Hepatocyte (in vitro differentiated cells): ENCODE measurements around the gene EXOC6B. TPM values are rescaled to one million over a fixed set of nuclear protein-coding genes. Genes with fewer than 3 reads are reported as not detected.

Experiments
- DNase-seq: peaks from one replicate; pipeline ENCODE4 v3.0.0-alpha.2; 2016; ENCODE audit warnings: low spot score
- H2AFZ ChIP-seq: fragments of 200-600 bp; sonication (generic); 2 replicates; pipeline ENCODE4 v1.6.0; 2016; ENCODE audit warnings: antibody characterized with exemption, mild to moderate bottlenecking
- H3K27ac ChIP-seq: fragments of 200-600 bp; sonication (generic); 2 replicates; pipeline ENCODE4 v1.5.1; 2016; ENCODE audit warnings: mild to moderate bottlenecking
- H3K27me3 ChIP-seq: fragments of 200-600 bp; sonication (generic); 2 replicates; pipeline ENCODE4 v1.6.1; 2016
- H3K36me3 ChIP-seq: fragments of 200-600 bp; sonication (generic); replicated peaks from 2 replicates; pipeline ENCODE4 v1.5.1; 2016; ENCODE audit warnings: low read depth; ENCODE audit not compliant: insufficient read depth
- H3K4me1 ChIP-seq: fragments of 200-600 bp; sonication (generic); 2 replicates; pipeline ENCODE4 v1.5.1; 2016; ENCODE audit warnings: mild to moderate bottlenecking, moderate library complexity; ENCODE audit not compliant: insufficient read depth
- H3K4me2 ChIP-seq: fragments of 200-600 bp; sonication (generic); 2 replicates; pipeline ENCODE4 v1.6.0; 2016
- H3K4me3 ChIP-seq: fragments of 200-600 bp; sonication (generic); 2 replicates; pipeline ENCODE4 v1.5.1; 2016; ENCODE audit warnings: mild to moderate bottlenecking
- H3K79me2 ChIP-seq: fragments of 200-600 bp; sonication (generic); 2 replicates; pipeline ENCODE4 v1.6.0; 2017; ENCODE audit warnings: mild to moderate bottlenecking
- H3K9me2 ChIP-seq: fragments of 200-600 bp; sonication (generic); replicated peaks from 2 replicates; pipeline ENCODE4 v1.6.0; 2017; ENCODE audit warnings: mild to moderate bottlenecking; ENCODE audit not compliant: insufficient read depth
- H3K9me3 ChIP-seq: fragments of 200-600 bp; sonication (generic); 2 replicates; pipeline ENCODE4 v1.5.1; 2016; ENCODE audit warnings: low read depth, mild to moderate bottlenecking
- H4K20me1 ChIP-seq: fragments of 200-600 bp; sonication (generic); 2 replicates; pipeline ENCODE4 v1.6.0; 2016; ENCODE audit warnings: mild to moderate bottlenecking; ENCODE audit not compliant: insufficient read depth, poor library complexity, severe bottlenecking
- EZH2 ChIP-seq: fragments of 200-600 bp; sonication (generic); IDR thresholded peaks from 2 replicates; pipeline ENCODE4 v1.6.1; 2016; ENCODE audit warnings: antibody characterized with exemption, mild to moderate bottlenecking, borderline replicate concordance
- EZH2phosphoT487 ChIP-seq: fragments of 200-600 bp; sonication (generic); IDR thresholded peaks from one replicate; pipeline ENCODE4 v1.6.1; 2018; ENCODE audit warnings: antibody characterized with exemption, mild to moderate bottlenecking, low read depth, moderate library complexity; ENCODE audit not compliant: unreplicated experiment, severe bottlenecking
- WGBS: methylation state at CpG from one replicate; pipeline ENCODE4 v1.1.6; 2016; ENCODE audit warnings: low lambda C conversion rate; ENCODE audit errors: missing lambda C conversion rate; 5-methylcytosine and 5-hydroxymethylcytosine counted together
- polyA plus RNA-seq: library from polyadenylated mRNA; unstranded; fragments of >200 nt; fragmentation: Nextera tagmentation; extraction: Ambion mirVana; gene quantifications from 2 replicates; pipeline ENCODE4 v1.2.1, GENCODE V29; 2016
- total RNA-seq: library from RNA; depleted of rRNA; stranded (reverse); fragments of >200 nt; gene quantifications from 2 replicates; pipeline ENCODE4 v1.2.3, GENCODE V29; 2014
- TF ChIP-seq, protein P1 (sequence below): fragments of 200-600 bp; sonication (generic); IDR thresholded peaks from 2 replicates; pipeline ENCODE4 v1.5.1; 2016; ENCODE audit warnings: antibody characterized with exemption, mild to moderate bottlenecking; ENCODE audit not compliant: poor library complexity

EXOC6B gene
- total and polyA plus RNA-seq, 2 experiments from 2014 or later = 11.8 to 36.2 TPM

DNA sequence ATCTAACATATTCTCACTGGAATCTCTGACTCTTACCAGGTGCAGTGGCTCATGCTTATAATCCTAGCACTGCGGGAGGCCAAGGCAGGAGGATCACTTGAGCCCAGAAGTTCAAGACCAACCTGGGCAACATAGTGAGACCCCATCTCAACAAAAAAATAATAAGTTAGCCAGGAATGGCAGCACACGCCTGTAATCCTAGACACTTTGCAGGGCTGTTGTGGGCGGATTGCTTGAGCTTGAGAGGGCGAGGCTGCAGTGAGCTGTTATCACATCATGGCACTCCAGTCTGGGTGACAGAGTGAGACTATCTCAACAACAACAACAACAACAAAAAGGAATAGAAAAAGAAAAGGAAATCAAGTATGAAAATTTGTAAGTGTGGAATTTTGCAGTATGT lies 371.6 kb downstream of the EXOC6B start:
- no peak for DNase-seq
- H4K20me1 ChIP-seq = no peaks in the 10 kb centered on the region
- no peak overlapping the region for H3K4me3 ChIP-seq

DNA sequence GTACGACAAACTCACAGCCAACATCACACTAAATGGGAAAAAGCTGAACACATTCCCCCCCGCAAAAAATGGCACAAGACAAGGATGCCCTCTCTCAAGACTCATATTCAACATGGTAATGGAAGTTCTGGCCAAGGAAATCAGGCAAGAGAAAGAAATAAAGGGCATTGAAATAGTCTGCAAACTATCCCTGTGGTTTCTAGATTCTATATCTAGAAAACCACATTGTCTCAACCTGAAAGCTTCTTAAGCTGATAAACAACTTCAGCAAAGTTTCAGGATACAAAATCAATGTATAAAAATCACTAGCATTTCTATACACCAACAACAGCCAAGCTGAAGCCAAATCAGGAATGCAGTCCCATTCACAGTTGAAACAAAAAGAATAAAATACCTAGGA lies 383.6 kb downstream of the EXOC6B start:
- no peaks in the 10 kb centered on the region for H3K9me3 ChIP-seq
- no peak overlapping the region for H3K27ac ChIP-seq
- WGBS = 92% methylated on average over 2 of the region's 2 CpGs
- TF ChIP-seq EZH2phosphoT487 (no peak), EZH2 (no peak)
- TF ChIP-seq, protein P1, sequence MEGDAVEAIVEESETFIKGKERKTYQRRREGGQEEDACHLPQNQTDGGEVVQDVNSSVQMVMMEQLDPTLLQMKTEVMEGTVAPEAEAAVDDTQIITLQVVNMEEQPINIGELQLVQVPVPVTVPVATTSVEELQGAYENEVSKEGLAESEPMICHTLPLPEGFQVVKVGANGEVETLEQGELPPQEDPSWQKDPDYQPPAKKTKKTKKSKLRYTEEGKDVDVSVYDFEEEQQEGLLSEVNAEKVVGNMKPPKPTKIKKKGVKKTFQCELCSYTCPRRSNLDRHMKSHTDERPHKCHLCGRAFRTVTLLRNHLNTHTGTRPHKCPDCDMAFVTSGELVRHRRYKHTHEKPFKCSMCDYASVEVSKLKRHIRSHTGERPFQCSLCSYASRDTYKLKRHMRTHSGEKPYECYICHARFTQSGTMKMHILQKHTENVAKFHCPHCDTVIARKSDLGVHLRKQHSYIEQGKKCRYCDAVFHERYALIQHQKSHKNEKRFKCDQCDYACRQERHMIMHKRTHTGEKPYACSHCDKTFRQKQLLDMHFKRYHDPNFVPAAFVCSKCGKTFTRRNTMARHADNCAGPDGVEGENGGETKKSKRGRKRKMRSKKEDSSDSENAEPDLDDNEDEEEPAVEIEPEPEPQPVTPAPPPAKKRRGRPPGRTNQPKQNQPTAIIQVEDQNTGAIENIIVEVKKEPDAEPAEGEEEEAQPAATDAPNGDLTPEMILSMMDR = no peak
- H3K9me2 ChIP-seq = no peaks in the 10 kb centered on the region
- no peak overlapping the region for H3K4me3 ChIP-seq
- no peak overlapping the region for H3K4me2 ChIP-seq
- no peaks in the 10 kb centered on the region for H3K79me2 ChIP-seq
- H3K27me3 ChIP-seq = no peaks in the 10 kb centered on the region
- no peaks in the 10 kb centered on the region for H3K4me1 ChIP-seq
- H3K36me3 ChIP-seq = no peaks in the 10 kb centered on the region
- DNase-seq = no peak
- H4K20me1 ChIP-seq = no peaks in the 10 kb centered on the region
- no peak overlapping the region for H2AFZ ChIP-seq

More for the DNA sequence above, 371.6 kb downstream of the EXOC6B start:
- Histone ChIP-seq H3K9me3 (no peaks in the 10 kb centered on the region), H2AFZ (no peak overlapping the region), H3K9me2 (no peaks in the 10 kb centered on the region), H3K79me2 (no peaks in the 10 kb centered on the region), H3K27ac (no peak overlapping the region), H3K36me3 (no peaks in the 10 kb centered on the region), H3K27me3 (no peaks in the 10 kb centered on the region), H3K4me2 (no peak overlapping the region), H3K4me1 (no peaks in the 10 kb centered on the region)
- TF ChIP-seq EZH2 (no peak), EZH2phosphoT487 (no peak)
- TF ChIP-seq, protein P1 = no peak
- WGBS = 100% methylated on average over 4 of the region's 4 CpGs

DNA sequence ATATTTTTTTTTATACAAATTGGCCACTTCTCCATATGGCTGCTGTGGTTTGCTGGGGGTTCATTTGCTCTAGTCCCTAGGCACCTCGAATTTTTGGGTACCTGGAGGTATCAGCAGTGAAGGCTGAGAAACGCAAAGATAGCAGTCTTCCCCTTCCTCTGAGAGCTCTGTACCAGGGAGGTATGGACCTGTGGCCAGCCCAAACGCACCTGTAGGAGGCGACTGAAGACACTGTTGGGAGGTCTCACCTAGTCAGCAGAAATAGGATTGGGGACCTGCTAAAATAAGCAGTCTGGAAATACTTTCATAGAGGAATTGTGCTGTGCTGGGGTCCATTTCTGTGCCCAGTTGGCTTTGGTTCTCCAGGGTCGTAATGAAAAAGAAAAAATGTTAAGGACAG lies 385.9 kb downstream of the EXOC6B start:
- DNase-seq = no peak
- Histone ChIP-seq H3K9me2 (no peaks in the 10 kb centered on the region), H3K4me3 (no peak overlapping the region), H4K20me1 (no peaks in the 10 kb centered on the region), H3K4me2 (no peak overlapping the region), H2AFZ (no peak overlapping the region), H3K4me1 (no peaks in the 10 kb centered on the region), H3K27ac (no peak overlapping the region), H3K79me2 (no peaks in the 10 kb centered on the region), H3K27me3 (no peaks in the 10 kb centered on the region), H3K9me3 (peaks cover 4% of the 10 kb centered on the region), H3K36me3 (peaks cover 4% of the 10 kb centered on the region)
- TF ChIP-seq EZH2phosphoT487 = no peak
- WGBS = 87% methylated on average over 5 of the region's 5 CpGs

DNA sequence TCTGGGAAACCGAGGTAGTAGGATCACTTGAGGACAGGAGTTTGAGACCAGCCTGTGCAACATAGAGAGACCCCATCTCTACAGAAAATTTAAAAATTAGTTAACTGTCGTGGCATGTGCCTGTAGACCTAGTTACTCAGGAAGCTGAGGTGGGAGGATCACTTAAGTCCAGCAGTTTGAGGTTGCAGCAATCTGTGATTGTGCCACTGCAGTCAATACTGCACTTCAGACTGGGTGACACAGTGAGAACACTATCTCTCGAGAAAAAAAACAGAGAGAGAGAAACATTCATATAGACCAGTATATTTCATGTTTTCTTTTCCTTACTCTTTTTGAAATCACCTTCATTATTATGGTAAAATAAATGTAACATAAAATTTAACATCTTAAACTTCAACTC lies 387.5 kb downstream of the EXOC6B start:
- no peaks in the 10 kb centered on the region for H3K4me1 ChIP-seq
- no peak overlapping the region for H2AFZ ChIP-seq
- no peak overlapping the region for H3K4me2 ChIP-seq
- H3K4me3 ChIP-seq = no peak overlapping the region
- H3K27me3 ChIP-seq = no peaks in the 10 kb centered on the region
- no peaks in the 10 kb centered on the region for H3K79me2 ChIP-seq
- no peaks in the 10 kb centered on the region for H4K20me1 ChIP-seq
- H3K9me2 ChIP-seq = no peaks in the 10 kb centered on the region
- 93% methylated on average over 3 of the region's 3 CpGs for WGBS
- H3K9me3 ChIP-seq = peaks cover 8% of the 10 kb centered on the region
- H3K27ac ChIP-seq = no peak overlapping the region
- DNase-seq = no peak
- no peak for TF ChIP-seq EZH2phosphoT487
- TF ChIP-seq, protein P1 = no peak
- no peak for TF ChIP-seq EZH2
- peaks cover 4% of the 10 kb centered on the region for H3K36me3 ChIP-seq
